GM21526 (cell line): Measurements from ENCODE around the gene CDH13.

Source experiments
- ATAC-seq: cut with Tn5 transposase; IDR thresholded peaks from one replicate; pipeline ENCODE4 v1.9.1; 2021; ENCODE audit warnings: moderate library complexity; ENCODE audit not compliant: unreplicated experiment, low FRiP score

CDH13 gene

DNA sequence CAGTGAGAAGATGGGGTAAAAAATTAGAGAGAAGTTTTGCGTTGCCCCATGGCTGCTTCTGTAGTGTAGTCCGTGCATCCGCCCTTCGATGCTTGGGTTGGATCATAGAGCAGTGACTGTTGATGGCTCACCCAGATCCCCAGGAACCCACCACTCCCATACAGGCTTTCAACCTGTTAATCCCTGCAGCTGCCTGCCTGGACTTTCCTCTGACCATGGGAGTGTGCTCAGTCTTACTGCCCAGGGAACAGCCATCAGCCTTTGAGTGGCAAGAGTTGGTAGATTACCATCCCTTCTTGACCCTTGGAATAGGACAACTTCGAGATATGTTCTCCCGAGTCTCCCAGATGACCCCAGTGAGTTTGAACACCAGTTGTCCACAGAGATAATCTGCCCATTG is 881.5 kb downstream of the CDH13 start:
- ATAC-seq = no peak

DNA sequence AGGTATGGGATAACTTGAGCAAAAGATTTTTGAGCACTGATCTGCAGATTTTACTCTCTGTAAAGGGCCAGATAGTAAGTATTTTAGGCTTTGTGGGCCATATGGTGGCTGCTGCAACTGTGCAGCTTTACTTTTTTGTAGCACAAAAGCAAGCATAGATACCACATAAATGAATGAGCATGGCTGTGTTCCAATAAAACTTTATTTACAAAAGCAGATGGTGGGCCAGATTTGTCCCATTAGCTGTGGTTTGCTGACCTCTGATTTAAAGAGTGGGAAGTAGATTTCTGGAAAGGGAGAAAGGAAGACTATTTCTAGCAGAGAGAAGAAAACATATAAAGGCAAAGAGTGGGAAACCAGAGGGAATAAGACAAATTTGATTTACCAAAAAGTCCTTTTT is 882.5 kb downstream of the CDH13 start:
- no peak for ATAC-seq

DNA sequence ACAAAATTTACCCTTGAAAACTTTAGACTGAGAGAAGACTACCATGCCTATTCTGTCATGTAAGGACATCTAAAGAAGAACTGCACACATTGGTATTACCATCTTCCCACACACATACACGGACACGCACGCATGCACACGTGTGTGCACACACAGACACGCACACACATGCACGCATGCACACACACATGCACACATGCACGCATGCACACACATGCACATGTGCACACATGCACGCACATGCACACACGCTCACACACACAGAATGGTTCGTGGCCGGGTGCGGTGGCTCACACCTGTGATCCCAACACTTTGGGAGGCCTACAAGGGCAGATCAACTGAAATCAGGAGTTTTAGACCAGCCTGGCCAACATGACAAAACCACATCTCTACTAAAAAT is 884.1 kb downstream of the CDH13 start:
- ATAC-seq = no peak

DNA sequence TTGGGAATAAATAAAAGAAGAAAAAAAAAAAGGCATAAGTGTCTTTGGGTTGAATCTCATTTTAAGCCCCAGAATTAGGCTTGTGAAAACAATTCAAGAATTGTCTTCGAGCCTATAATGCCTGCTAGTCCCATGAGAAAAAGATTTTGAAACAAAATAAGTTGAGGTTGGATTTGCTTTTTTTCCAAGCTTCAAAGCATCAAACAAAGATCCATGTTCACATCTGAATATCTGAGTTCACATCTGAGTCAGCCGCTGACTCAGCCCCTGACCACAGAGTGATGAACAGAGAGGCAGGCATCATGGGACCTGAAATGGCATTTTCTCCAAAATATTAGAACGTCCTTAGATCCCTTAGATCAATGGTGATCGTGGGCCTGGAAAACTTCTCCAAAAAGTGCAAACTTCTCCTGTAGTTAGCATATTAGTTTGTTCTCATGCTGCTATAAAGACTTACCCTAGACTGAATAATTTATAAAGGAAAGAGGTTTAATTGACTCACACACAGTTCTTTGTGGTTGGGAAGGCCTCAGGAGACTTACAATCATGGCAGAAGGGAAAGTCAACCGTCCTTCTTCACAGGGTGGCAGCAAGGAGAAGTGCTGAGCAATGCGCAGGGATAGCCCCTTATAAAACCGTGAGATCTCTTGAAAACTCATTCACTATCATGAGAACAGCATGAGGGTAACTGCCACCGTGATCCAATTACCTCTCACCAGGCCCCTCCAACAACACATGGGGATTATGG is 886.4 kb downstream of the CDH13 start:
- no peak for ATAC-seq

DNA sequence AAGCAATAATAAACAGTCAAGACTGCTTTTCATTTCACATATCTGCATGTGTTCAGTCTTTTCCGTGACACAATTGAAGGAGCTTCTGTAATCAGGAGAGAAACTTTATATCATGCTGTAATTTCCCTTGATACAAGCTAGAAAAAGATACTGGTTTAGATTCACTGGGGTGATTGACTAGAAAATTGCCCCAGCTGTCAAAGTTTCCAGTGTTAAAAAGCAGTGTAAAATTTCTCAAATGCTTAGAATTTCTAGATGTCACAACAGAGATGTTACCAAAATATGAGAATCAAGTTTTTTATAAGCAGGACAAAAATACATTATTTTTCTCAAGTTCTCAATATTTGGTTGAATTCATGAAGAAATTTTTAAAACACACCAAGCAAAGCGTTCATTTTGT is 888.6 kb downstream of the CDH13 start:
- ATAC-seq = no peak

DNA sequence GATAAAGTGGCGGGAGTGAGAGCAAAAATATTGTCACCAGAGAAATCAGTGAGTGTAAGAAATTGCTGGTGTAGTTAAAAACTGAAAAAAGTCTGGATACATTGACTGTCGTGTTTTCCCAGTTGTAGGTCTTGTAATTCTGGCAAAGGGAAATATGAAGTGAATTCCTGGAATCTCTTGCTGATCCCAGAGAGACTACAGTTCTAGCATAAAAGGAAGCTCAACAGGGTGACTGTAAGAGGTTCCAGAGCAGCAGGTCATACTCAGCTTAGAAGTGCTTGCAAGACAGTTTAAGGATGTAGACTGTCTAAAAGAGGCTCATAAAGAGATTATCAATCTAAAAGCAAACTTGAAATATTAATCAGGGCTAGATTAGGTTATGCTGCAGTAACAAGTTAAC is 890.2 kb downstream of the CDH13 start:
- no peak for ATAC-seq

DNA sequence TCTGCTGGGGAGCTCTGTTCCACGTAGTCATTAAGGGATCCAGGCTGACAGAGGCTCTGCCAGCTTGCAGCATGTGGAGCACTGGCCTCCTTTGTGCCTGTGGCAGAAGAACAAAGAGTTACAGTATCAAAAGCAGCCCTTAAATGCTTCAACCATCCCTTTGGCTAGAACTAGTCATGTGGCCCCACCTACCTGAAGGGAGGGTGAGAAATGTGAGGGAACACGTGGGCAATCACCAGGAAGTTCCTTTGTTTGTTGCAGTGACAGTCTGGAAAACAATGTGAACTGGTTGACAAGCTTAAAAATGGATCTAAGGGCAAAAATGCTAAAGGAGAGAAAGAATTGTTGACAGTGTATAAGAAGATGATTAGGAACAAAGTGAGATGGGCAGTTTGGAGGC is 890.6 kb downstream of the CDH13 start:
- no peak for ATAC-seq

DNA sequence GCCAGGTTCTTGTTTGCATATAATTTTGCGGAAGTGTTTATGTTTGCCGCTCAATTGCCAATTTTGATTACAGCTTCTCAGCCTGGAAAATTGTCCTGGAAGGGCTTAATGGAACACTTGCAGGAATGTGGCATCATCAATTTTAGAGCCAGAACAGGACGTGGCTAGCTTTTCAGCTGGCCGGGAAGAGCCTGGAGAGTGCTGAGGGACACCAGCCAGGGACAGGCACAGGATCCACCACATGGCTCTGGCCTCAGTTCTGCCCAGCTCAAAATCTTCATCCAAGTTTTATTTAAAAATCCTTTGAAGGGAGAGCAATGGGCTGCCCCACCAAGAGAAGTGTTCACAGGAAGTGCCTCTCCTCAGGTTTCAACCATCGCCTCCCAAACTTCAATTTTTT is 893.8 kb downstream of the CDH13 start:
- no peak for ATAC-seq

DNA sequence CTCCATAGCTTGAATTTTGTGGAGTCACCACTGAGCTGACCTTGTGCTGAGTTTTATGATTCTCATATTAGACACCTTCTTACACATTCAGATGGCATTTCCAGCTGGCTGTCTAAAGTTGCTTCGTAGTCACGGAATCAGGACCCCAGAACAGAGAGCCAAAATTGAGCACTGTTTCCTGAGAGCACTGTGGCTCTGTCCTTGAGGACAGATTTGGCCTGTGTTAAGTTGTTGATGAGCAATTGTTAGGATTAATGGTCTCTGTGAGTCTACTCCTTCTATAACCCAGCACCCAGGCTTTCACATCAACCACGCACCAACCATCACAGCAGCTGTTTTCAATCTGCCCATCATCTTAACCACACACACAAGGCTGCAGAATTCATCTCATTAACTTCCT is 903.5 kb downstream of the CDH13 start:
- ATAC-seq = no peak

DNA sequence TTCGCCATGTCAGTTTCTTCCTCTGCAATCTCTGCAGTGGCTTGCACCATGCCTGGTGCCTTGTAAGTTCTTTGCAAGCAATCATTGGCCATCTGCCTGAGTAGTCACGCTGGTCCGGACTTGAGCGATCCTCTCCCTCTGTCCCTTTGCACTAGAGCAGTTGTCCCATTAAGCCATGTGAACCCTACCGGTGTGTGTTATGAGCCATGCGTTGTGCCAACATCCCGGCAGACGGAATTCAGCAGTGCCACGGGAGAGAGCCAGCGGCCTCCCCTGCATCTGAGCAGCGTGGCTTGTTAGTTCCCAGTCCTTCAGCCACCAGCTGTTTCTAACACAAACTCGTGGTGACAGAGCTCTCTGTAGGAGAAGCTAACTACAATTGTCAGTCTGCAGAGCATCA is 905.9 kb downstream of the CDH13 start:
- no peak for ATAC-seq

DNA sequence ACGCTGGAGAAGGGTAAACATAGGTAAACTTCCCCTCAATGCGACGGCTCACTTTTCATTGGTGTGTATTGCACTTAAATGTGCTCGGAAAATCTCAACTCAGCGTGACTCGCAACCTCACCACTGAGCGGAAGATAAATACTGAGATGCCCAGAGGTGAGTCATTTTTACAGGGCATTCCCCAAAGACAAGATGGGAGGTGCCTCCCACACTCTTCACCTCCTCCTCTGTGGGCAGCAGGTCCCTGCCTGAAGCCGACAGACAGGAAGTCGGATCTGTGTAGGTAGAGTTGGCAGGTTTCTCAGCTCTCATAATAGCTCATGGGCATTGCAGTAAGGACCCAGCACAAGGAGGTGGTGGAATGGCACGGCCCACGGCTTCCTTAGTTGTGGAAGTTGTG is 906.4 kb downstream of the CDH13 start:
- no peak for ATAC-seq

DNA sequence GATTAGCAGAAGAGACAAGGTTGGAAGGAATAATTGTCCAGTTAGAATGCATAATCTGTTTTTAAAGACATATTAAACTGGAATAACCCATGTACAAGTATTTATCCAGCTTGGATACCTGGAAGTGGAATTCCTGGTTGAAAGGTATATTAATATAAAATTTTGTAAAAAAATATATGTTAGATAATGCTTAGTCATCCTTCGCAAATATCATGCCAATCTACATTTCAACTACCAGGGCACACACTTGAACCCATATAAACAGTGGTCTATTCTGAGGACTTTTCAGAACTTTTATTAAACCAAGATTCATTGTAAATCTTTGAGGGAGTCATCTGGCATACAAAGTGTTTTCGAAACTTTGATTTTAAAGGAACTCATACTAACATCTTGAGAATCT is 911.9 kb downstream of the CDH13 start:
- ATAC-seq = no peak

DNA sequence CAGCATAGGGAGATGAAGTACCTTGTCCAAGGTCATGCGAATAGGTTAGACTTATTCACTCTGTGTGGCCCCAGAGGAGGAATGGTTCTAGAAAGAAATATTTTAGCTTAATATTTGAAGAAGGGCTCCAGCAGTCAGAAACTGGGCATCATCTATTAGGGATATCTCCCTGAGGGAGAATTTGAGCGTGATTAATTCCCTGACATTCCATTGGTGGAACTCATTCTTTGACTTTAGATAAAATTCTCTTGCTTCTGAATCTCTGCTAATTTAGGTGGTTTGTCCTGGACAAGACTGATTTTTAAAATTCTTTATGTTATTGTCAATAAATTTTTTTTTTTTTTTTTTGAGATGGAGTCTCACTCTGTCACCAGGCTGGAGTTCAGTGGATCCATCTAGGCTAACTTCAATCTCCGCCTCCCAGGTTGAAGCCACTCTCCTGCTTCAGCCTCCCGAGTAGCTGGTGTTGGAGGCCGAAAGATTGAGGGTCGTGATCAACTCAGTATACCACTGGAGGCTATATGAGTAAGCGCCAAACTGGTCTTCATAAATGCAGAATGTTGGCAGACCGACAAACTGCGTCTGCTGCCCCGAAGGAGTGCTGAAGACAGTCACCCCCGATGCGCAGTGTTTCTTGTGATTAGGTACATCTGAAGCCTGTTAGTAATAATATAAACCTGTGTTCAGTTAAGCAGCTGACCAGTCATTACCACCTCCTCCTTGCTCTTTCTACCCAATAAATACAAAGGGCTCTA is 913.1 kb downstream of the CDH13 start:
- ATAC-seq = no peak

DNA sequence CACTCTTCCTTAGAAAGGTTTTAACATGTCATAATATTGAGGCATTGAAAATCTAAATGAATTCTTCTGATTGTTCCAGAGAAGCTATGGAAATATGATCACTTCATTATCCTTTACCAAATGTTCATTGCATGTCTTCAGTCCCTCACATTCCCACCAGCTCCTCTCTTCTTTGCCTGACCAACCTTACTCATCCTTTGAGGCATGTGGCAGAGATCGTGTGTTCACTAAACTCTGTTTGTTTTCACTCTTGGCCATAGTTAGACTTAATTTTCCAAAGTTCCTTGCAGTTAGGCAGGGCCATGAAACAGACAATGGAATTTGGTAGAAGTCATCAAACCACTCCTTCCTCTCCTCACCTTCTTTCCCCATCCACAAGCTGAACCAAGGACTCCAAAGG is 914.5 kb downstream of the CDH13 start:
- no peak for ATAC-seq

DNA sequence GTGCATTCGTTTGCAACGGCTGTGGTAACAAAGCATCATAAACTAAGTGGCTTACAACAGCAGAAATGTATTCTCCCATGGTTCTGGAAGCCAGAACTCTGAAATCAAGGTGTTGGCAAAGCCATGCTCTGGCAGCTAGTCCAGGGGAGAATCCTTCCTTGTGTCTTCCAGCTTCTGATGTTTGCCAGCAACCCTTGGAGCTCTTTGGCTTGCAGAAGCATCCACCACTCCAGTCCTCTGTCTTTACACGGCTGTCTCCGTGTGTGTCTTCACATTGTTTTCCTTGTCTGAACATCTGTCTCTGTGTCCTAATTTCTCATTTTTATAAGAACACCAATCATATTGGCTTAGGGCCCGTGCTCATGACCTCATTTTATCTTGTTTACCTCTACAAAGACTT is 915.7 kb downstream of the CDH13 start:
- no peak for ATAC-seq

DNA sequence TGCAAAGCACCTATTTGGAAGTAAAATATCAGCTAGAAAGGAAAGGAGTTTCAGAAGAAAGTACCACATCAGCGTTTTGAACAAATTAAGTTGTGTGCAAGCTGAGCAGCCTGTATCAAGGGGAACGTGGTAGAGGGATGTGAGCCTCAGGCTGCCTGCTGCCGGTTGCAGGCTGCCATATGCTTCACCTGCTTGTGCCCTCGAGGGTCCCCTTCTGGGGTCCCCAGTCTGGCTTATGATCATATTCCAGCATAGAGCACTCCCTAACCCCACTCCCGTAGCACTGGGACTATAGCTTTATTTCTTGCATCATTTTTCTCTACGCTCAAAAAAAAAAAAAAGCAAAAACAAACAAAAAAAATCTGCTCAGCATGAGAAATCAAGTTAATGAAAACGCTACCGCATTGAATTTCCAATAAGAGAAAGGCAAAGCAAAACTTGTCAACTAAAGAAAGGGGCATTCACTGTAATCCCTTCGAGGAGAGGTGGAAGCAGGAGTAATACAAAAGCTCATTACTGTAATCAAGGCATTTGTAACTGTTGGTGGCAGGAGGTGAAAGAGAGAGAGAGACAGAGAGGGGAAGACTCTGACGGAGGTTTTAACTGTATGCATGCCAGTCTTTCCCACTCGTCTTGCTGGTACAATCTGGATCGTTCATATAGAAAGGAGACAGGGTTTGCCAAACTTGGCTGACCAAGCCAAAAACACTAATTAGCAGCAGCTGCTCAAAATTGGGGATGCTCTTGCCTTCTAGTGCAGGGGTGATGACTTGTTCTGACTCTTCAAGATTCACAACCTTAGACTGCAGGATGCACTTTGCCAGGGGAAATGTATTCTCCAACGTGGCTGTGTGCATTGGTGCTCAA is 922.8 kb downstream of the CDH13 start:
- ATAC-seq = no peak

DNA sequence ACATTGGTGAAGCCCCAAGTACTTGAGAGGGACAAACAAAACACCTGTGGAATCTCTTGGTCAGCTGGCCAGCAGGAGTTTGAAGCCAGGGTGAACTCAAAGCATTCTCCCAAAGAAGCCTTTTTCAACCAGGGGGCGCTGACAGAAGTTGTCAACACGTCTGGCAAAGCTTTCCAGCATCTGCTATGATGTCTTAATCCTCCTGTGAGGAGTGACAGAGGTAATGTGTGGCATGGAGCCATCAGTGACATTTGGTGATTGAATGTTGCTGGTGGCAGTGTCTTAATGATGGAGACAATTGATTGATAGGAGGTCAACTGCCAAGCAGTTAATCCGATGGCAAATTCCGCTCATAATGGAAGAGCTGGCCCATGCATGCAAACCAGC is 923.4 kb downstream of the CDH13 start:
- no peak for ATAC-seq

DNA sequence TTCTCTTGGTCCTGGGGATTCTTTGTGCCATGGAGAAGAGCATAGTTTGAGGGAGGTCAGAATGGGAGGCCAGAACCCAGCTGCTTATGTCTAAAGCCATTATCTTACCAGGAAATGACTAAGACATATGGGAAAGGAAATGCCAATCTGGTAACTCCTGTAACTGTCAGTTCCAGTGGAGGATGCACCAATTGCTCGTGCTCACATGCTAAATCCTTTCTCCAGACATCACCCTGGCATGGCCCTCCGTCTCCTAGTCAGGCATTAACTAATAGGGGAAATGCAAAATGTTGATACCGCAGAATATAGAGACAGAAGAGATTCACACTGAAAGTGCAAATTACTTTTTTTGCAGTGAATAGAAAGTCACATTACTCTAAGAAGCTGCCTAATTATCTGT is 925.5 kb downstream of the CDH13 start:
- ATAC-seq = no peak

DNA sequence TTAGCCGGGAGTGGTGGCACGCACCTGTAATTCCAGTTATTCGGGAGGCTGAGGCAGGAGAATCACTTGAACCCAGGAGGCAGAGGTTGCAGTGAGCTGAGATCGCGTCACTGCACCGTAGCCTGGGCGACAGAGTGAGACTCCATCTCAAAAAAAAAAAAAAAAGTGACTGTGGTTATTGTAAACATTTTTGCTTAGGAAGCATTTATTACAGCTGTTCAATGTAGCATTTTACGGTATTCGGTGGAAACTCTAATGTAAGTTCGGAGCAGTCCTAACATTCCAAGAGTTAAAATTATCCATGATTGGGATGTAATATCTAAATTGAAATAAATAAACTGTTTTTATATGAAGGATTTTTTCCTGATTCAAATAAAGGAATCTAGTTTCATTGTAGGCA is 926.2 kb downstream of the CDH13 start:
- no peak for ATAC-seq

DNA sequence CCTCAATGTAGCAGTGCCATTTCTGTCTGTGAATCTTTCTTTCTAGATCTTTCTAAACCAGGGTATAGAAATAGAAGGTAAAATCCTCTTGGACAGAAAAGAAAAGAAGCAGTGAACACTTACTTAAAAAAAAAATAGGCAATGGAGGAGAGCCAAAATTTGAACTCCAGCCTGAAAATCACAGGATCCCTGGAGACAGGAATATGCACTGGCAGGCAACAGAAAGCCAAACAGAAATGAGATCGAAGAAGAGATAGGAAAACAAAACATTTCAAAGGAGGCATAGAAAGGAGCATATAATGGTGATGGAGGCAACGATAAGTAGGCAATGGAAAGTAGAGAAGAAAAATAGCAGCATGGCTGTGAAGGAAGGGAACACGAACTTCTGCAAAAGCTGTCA is 927.3 kb downstream of the CDH13 start:
- ATAC-seq = no peak

DNA sequence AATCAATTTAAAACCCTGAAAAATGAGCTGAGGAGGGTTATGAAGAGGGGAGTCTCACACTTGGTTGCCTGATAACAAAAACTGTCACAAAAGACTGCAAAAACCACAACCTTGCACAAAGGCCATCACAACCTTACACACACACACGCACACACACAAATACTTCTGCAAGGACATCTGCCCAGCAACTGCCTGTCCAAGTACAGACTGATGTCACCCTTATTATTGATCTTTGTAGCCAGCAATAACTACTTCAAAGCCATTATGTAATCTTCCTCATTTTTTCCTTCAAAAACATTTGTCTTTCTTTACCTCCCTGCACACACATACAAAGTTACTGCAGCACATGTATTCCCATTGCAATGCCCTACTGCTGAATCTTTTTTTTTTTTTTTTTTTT is 927.8 kb downstream of the CDH13 start:
- ATAC-seq = no peak
